Testis (tissue), 3 donors: Measurements from ENCODE around the gene METAP1D. TPM values are rescaled to one million over a fixed set of nuclear protein-coding genes. Genes with fewer than 3 reads are reported as not detected.
A peak's percentile ranks its signal among the peaks of the same experiment; 100 is the strongest.

Experiments
- DNase-seq: peaks from one replicate; pipeline ENCODE4 v3.0.0-alpha.2; 2019
- H3K27ac ChIP-seq, 2 donors: fragments of 200-600 bp; sonication (generic); one replicate each; pipeline ENCODE4 v1.5.1; 2019
- H3K27me3 ChIP-seq: fragments of 200-600 bp; sonication (generic); one replicate; pipeline ENCODE4 v1.5.1; 2019
- H3K36me3 ChIP-seq: fragments of 200-600 bp; sonication (generic); one replicate; pipeline ENCODE4 v1.5.1; 2017; ENCODE audit warnings: low read depth; ENCODE audit errors: missing control alignments
- H3K4me1 ChIP-seq: fragments of 200-600 bp; sonication (generic); one replicate; pipeline ENCODE4 v1.5.1; 2019
- H3K4me3 ChIP-seq, 2 donors: fragments of 200-600 bp; sonication (generic); one replicate each; pipeline ENCODE4 v1.5.1; 2017 to 2019
- H3K9me3 ChIP-seq: fragments of 200-600 bp; sonication (generic); one replicate; pipeline ENCODE4 v1.5.1; 2017
- POLR2A ChIP-seq: fragments of 450-650 bp; IDR thresholded peaks from one replicate; pipeline ENCODE4 v1.6.1; 2017; ENCODE audit warnings: antibody characterized with exemption, mild to moderate bottlenecking, moderate library complexity
- WGBS, 2 donors: methylation state at CpG; one replicate each; pipeline ENCODE4 v1.1.5; 2018; 5-methylcytosine and 5-hydroxymethylcytosine counted together
- intact Hi-C: fragments of 100-400 bp; cut with DNase I; formaldehyde crosslinking; loops from one replicate; pipeline ENCODE4 v1.15.1; 2023; ENCODE audit warnings: low total_unique reads
- polyA plus RNA-seq: library from polyadenylated mRNA; stranded (reverse); fragments of 350-450 nt; fragmentation: Illumina TruSeq; extraction: RNeasy Lipid Tissue Mini Kit (QIAGEN cat#74804); gene quantifications from one replicate; pipeline ENCODE4 v1.2.3, GENCODE V29; 2014; ENCODE audit warnings: low read depth, low replicate concordance; ENCODE audit not compliant: insufficient read depth
- total RNA-seq, 2 donors: library from RNA; depleted of rRNA; stranded (reverse); fragments of >200 nt; gene quantifications; one replicate each; pipeline ENCODE4 v1.2.3, GENCODE V29; 2016
- TF ChIP-seq, protein P1 (sequence below), 3 experiments: fragments of 450-650 bp in 2 of 3; fragments of 200-600 bp in 1 of 3; sonication (generic) in 1 of 3; IDR thresholded peaks; one replicate each; pipeline ENCODE4 v1.5.1; 2016 to 2019; ENCODE audit warnings: antibody characterized with exemption in 3 of 3, mild to moderate bottlenecking in 2 of 3, moderate library complexity in 1 of 3

METAP1D gene
- total and polyA plus RNA-seq, 3 donors from 2014 or later, result 4.5 to 15.3 (median 13.6) TPM

DNA sequence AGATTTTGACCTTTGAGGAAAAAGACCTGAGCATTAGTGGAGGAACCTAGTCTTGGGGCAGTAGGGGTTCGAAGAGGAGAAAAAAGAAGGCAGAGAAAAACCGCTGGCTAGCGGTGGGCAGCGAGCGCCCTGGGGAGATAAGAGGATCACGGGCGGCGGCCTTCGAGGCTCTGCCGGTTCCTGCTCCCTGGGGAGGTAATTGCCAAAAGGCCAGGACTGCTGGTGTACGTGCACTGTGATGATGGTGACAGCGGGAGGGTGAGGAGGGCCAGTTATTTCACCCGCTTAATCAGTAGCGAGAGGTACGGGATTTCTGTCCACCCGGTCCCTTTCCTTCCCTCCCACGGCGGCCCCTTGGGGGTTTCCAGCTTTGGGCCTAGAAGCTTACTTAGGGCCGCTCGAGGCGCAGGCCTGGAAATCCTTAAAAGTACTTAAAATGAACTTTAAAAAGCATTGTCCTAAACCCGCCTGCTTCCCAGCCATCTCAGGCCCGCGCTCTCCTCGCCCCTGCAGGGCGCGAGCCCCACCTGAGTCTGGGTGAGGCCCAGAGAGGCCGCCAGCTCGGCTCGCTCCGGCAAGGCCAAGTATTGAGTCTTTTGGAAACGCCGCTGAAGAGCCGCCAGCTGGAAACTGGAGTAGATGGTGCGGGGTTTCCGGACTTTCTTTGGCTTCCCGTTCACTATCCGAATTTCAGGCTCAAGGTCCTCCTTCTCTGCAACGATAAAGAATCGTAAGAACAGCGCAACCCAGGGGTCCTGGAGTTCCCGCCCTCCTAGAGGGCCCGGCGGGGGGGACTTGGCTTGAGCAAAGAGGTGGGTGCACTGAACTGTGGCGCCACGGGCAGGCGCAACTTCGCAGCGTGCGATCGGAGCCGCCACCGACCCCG, 101.4 kb downstream of the METAP1D start:
- intact Hi-C loops, result loop anchor here (10.0 kb wide), 2 partner anchors 286 to 416 kb away; partner anchors contain the start of gene DYNC1I2
- Histone ChIP-seq H3K9me3 (no peaks in the 10 kb centered on the region), H3K27me3 (peaks cover 7% of the 10 kb centered on the region), H3K4me3 (no peak overlapping the region), H3K27ac (no peak overlapping the region), H3K4me1 (peaks cover 28% of the 10 kb centered on the region), H3K36me3 (no peaks in the 10 kb centered on the region)
- TF ChIP-seq, protein P1, sequence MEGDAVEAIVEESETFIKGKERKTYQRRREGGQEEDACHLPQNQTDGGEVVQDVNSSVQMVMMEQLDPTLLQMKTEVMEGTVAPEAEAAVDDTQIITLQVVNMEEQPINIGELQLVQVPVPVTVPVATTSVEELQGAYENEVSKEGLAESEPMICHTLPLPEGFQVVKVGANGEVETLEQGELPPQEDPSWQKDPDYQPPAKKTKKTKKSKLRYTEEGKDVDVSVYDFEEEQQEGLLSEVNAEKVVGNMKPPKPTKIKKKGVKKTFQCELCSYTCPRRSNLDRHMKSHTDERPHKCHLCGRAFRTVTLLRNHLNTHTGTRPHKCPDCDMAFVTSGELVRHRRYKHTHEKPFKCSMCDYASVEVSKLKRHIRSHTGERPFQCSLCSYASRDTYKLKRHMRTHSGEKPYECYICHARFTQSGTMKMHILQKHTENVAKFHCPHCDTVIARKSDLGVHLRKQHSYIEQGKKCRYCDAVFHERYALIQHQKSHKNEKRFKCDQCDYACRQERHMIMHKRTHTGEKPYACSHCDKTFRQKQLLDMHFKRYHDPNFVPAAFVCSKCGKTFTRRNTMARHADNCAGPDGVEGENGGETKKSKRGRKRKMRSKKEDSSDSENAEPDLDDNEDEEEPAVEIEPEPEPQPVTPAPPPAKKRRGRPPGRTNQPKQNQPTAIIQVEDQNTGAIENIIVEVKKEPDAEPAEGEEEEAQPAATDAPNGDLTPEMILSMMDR (IDR thresholded peaks at IDR 0.05), result no peak
- TF ChIP-seq POLR2A, result no peak
- no peak for DNase-seq
- WGBS, 2 donors, result 10 to 12% methylated on average over 35 to 54 of the region's 54 CpGs

DNA sequence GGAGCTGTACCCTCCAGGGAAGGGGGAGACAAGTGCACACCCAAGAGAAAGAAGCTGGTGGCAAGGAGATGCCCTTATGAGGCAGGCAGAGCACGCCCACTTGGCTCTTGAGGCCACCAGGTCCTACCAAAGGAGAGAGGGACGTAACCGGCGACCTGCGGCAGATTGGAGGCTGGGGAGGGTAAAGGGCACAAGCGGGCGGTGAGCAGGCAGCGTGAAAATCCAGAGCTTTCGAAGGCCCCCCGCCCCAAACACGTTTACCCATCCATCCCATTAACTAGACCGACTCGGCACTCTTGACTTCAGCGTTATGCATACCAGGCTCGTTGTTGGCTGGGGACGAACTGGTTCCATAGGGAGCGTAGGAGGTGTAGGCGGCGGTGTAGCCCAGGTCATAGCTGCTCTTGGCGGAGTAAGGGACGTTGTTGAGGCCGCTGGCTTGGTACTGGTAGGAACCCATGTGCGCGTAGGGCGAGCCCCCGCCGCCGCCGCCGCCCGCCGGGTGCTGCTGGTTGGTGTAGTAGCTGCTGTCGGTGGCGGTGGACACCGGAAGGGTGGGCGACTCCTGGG, 102.2 kb downstream of the METAP1D start:
- H3K36me3 ChIP-seq, result no peaks in the 10 kb centered on the region
- WGBS, 2 donors, result 6% methylated on average over 32 to 35 of the region's 36 CpGs
- intact Hi-C loops, result loop anchor here (10.0 kb wide), 2 partner anchors 287 to 417 kb away; partner anchors contain the start of gene DYNC1I2
- H3K4me1 ChIP-seq, result peaks cover 24% of the 10 kb centered on the region
- TF ChIP-seq, protein P1 (IDR thresholded peaks at IDR 0.05), result no peak
- TF ChIP-seq POLR2A, result no peak
- DNase-seq, result no peak
- peak overlapping the region; percentile 43 to 61 for H3K4me3 ChIP-seq
- no peak overlapping the region for H3K27ac ChIP-seq
- no peaks in the 10 kb centered on the region for H3K9me3 ChIP-seq
- peaks cover 7% of the 10 kb centered on the region for H3K27me3 ChIP-seq

DNA sequence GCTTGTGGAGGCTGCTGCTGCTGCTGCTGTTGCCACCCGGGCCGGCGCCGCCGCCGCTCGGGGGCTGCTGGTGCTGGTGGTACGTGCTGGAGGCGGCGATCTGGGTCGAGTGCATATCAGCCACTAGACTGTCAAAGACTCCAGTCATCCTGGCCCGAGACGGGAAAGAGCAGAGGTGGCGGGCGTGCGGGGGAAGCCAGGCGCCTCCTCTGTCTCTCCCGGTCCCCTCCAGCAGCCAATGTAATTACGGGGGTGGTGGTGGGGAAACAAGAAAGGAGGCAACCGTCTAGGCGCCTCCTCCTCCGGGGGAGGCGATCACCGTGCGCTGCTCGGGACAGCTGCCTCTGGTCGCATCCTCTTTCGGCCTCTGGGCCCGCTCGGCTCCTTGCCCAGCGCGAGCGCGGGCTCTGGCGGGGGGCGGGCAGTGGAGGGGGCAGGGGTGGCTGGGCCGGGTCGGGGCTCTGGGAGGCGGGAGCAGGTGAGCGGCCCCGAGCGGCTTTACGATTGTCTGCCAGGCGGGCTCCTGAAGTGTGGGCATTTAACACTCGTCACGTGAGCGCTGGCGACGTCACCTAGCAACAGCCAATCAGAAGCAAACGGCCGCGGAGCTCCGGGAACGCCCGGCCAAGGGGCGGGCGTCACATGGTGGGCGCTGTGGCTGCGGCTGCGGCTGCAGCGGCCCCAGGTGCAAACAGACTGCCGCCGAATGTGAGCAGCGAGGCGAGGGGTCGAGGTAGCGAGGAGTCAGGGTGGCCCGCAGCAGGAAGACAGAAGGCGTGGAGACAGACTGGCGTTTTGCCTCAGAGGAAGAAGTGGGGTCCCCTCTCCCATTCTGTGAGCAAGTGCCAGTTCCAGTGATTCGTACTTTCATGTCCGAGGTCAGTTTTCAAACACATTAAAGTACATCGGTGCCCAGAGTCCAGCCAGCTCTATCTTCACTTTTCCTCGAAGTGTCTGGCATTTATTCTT, 102.9 kb downstream of the METAP1D start, which contains the start of gene DLX2:
DLX2 (minus strand) TSS at position 510 of the 969 bp plus-strand sequence; CDS start at position 148, 362 bp downstream.
- TF ChIP-seq, protein P1 (IDR thresholded peaks at IDR 0.05), result no peak
- TF ChIP-seq POLR2A, result no peak
- Histone ChIP-seq H3K4me1 (peaks cover 23% of the 10 kb centered on the region), H3K9me3 (no peaks in the 10 kb centered on the region), H3K27ac (no peak within 1 kb of the TSS), H3K36me3 (no peaks in the 10 kb centered on the region), H3K4me3 (peak within 1 kb of the TSS; percentile 43 to 61), H3K27me3 (peaks cover 7% of the 10 kb centered on the region)
- intact Hi-C loops, result loop anchor here (10.0 kb wide), 2 partner anchors 288 to 418 kb away; partner anchors contain the start of gene DYNC1I2
- peak; percentile 92 for DNase-seq
- 2 to 3% methylated on average over 10 to 66 of the region's 74 CpGs for WGBS, 2 donors

DNA sequence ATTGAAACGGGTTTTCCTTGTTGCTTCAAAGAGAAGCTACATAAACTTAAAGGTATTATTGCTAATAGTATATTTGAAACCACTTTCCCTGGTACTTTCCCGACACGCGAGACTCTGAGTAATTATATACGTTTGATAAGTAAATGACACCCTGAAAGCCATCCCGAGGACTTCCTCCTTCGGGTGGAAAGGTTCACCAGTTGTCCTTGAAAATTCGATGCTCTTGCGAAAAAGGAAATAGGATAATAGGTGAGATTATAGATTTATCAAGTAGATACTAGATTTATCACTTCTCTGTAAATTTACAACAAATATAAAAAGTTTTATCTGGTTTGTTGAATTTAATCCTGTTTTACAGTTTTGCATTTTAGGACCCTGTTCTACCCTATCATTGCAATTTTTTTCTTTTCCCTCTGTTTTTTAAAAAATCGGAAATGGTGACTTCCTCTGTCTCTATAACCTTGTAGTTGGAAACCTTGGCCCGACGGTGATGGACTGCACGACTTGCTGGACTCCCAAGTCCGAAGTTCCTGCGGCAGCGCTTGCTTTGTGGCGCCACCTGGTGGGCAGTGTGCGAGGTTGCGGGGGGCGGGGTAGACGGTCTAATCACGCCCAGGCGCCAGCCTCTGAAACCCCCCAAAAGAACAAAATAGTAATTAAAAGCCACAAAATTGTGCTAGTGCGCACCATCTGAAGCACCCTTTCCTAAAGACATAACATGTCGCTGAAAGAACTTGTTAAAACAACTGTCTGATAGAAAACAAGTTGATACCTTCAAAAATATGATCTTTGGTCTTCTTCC, 103.9 kb downstream of the METAP1D start:
- TF ChIP-seq, protein P1 (IDR thresholded peaks at IDR 0.05), result peak; percentile 90 to 94 (median 91)
- TF ChIP-seq POLR2A, result no peak
- H3K27me3 ChIP-seq, result peaks cover 7% of the 10 kb centered on the region
- peak; percentile 92 for DNase-seq
- H3K36me3 ChIP-seq, result no peaks in the 10 kb centered on the region
- no peak overlapping the region for H3K27ac ChIP-seq
- H3K9me3 ChIP-seq, result no peaks in the 10 kb centered on the region
- H3K4me3 ChIP-seq, result peak overlapping the region in 1 of 2 donors; percentile 61
- 6 to 7% methylated on average over 25 of the region's 25 CpGs for WGBS, 2 donors
- peaks cover 28% of the 10 kb centered on the region for H3K4me1 ChIP-seq
- intact Hi-C loops, result loop anchor here (10.0 kb wide), 2 partner anchors 289 to 419 kb away; partner anchors contain the start of gene DYNC1I2
